22Rv1 (cell line): Measurements from ENCODE around the gene FOLR3.

Experiments used
- H3K27ac ChIP-seq: fragments of 450-650 bp; 2 replicates; pipeline ENCODE4 v1.5.1; 2017
- ZFX ChIP-seq: fragments of 450-650 bp; IDR thresholded peaks from 2 replicates; pipeline ENCODE4 v1.6.1; 2017; ENCODE audit warnings: antibody characterized with exemption, borderline replicate concordance
- TF ChIP-seq, protein P1 (sequence below): fragments of 450-650 bp; IDR thresholded peaks from 2 replicates; pipeline ENCODE4 v1.5.1; 2017; ENCODE audit warnings: mild to moderate bottlenecking

Gene FOLR3

GRCh38 chr11:72102946-72103753 lies 32.4 kb upstream of the FOLR3 start, which contains the start of gene LAMTOR1:
Gene LAMTOR1, minus strand, starts transcription at chr11:72103297. Its CDS starts 73 bp downstream, at chr11:72103224.
- peak within 1 kb of the TSS; percentile 82 for H3K27ac ChIP-seq
- no peak for TF ChIP-seq ZFX
- TF ChIP-seq, protein P1, sequence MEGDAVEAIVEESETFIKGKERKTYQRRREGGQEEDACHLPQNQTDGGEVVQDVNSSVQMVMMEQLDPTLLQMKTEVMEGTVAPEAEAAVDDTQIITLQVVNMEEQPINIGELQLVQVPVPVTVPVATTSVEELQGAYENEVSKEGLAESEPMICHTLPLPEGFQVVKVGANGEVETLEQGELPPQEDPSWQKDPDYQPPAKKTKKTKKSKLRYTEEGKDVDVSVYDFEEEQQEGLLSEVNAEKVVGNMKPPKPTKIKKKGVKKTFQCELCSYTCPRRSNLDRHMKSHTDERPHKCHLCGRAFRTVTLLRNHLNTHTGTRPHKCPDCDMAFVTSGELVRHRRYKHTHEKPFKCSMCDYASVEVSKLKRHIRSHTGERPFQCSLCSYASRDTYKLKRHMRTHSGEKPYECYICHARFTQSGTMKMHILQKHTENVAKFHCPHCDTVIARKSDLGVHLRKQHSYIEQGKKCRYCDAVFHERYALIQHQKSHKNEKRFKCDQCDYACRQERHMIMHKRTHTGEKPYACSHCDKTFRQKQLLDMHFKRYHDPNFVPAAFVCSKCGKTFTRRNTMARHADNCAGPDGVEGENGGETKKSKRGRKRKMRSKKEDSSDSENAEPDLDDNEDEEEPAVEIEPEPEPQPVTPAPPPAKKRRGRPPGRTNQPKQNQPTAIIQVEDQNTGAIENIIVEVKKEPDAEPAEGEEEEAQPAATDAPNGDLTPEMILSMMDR, result peak; percentile 50

- H3K27ac ChIP-seq, result peak overlapping the region; percentile 82
- TF ChIP-seq, protein P1, result no peak; the same call in 1 of the 2 replicates
- no peak for TF ChIP-seq ZFX
Observed at GRCh38 chr11:72103754-72104167, 31.8 kb upstream of the FOLR3 start.

DNA sequence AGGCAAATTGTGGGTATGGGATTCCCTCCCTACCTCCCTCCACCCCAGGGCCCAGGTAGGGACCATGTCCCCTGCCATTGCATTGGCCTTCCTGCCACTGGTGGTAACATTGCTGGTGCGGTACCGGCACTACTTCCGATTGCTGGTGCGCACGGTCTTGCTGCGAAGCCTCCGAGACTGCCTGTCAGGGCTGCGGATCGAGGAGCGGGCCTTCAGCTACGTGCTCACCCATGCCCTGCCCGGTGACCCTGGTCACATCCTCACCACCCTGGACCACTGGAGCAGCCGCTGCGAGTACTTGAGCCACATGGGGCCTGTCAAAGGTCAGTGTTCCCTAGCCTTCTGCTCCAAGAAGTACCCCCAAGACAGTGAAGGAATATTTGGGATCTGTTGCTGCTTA lies 29.6 kb upstream of the FOLR3 start, which contains the start of gene TOMT:
TSS of gene TOMT (plus strand) at position 37 of the 400 bp plus-strand sequence. CDS start at position 65, 28 bp downstream.
- H3K27ac ChIP-seq, result peak within 1 kb of the TSS; percentile 82; the same call in 1 of the 2 replicates
- no peak for TF ChIP-seq ZFX
- TF ChIP-seq, protein P1, result no peak

DNA sequence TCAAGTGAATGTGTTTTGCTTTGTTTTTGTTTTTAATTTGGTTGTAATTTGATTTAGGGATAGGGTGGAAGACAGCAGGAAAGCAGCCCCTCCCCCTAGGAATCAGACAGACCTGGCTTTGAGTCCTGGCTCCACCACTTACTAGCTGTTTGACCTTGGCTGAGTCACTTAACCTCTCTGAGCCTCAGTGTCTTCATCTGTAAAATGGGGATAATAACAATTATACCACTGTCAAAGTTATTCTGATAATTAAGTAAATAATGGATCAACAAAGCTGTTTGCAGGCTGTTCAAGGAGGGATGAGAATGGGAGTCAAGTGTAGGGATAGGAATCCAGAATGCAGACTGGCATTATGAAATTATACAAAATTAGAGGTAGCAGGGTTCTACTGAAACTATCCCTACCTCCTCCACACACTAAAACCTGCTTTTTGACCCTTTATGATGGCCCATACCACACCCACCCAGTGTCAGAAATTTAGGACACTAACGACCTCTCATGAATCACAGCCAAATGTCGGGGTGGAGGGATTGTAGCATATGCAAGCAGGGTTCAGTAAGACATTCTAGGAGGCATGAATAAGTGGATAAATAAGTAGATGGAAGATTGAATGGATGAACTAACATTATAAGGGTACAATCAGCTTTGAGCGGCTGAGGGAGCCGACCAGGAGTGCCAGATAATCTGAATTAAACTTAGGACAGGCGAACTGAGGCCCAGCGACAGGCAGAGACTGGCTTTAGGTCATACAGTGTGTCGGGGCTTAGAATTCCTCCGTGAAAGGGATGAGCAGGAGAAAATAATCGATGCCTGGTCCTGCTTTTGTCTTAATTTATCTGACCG lies 24.0 kb upstream of the FOLR3 start:
- TF ChIP-seq, protein P1, result no peak
- no peak for TF ChIP-seq ZFX
- peak overlapping the region; percentile 91 for H3K27ac ChIP-seq

GRCh38 chr11:72112143-72112977 lies 23.2 kb upstream of the FOLR3 start, which contains the start of gene ANAPC15:
Gene ANAPC15, minus strand, starts transcription at chr11:72112695. Its CDS starts 1,419 bp downstream, at chr11:72111276.
- TF ChIP-seq, protein P1, result no peak
- no peak for TF ChIP-seq ZFX
- H3K27ac ChIP-seq, result peak within 1 kb of the TSS; percentile 91

GRCh38 chr11:72112978-72113808 lies 22.3 kb upstream of the FOLR3 start:
- no peak for TF ChIP-seq ZFX
- TF ChIP-seq, protein P1, result no peak
- peak overlapping the region; percentile 91 for H3K27ac ChIP-seq
